Liver (tissue), 9 donors: Measurements from ENCODE around the gene HIPK3. TPM values are rescaled to one million over a fixed set of nuclear protein-coding genes. Genes with fewer than 3 reads are reported as not detected.
"Not testable (repeated sequence)": the region's sequence is repeated elsewhere in the genome, so short reads cannot be mapped to it uniquely, and the experiment has no call there.

Experiments used
- DNase-seq: peaks from one replicate; pipeline ENCODE4 v3.0.0-alpha.2; 2017; ENCODE audit warnings: low spot score
- H3K27ac ChIP-seq, 2 donors: one replicate each; pipeline ENCODE4 v1.7.0; 2013; ENCODE audit warnings: inconsistent platforms in 2 of 2, low read length in 2 of 2, control low read depth in 1 of 2, low read depth in 1 of 2, mild to moderate bottlenecking in 1 of 2
- H3K27me3 ChIP-seq, 4 donors: one replicate each; pipeline versions ENCODE4 v1.6.1 to v1.7.0; 2013; ENCODE audit warnings: low read length in 3 of 4, inconsistent platforms in 1 of 4, mild to moderate bottlenecking in 1 of 4, moderate library complexity in 1 of 4; ENCODE audit not compliant: control insufficient read depth in 4 of 4, insufficient read depth in 4 of 4
- H3K36me3 ChIP-seq, 4 donors: one replicate each; pipeline versions ENCODE4 v1.6.1 to v1.7.0; 2013; ENCODE audit warnings: low read length in 3 of 4, mild to moderate bottlenecking in 3 of 4, low read depth in 1 of 4, moderate library complexity in 1 of 4; ENCODE audit not compliant: control insufficient read depth in 4 of 4, insufficient read depth in 3 of 4
- H3K4me1 ChIP-seq, 4 donors: one replicate each; pipeline versions ENCODE4 v1.6.1 to v1.7.0; 2013; ENCODE audit warnings: low read length in 3 of 4, mild to moderate bottlenecking in 3 of 4, moderate library complexity in 1 of 4; ENCODE audit not compliant: control insufficient read depth in 4 of 4, insufficient read depth in 4 of 4
- H3K4me3 ChIP-seq, 3 donors: one replicate each; pipeline versions ENCODE4 v1.6.1 to v1.7.0; 2013; ENCODE audit warnings: low read length in 3 of 3, control low read depth in 1 of 3, low read depth in 1 of 3, mild to moderate bottlenecking in 1 of 3
- H3K9ac ChIP-seq, 2 donors: one replicate each; pipeline ENCODE4 v1.7.0; 2013; ENCODE audit warnings: low read length in 2 of 2, mild to moderate bottlenecking in 2 of 2, moderate library complexity in 2 of 2, control low read depth in 1 of 2, low read depth in 1 of 2
- H3K9me3 ChIP-seq, 4 donors: one replicate each; pipeline versions ENCODE4 v1.6.1 to v1.7.0; 2013; ENCODE audit warnings: low read length in 3 of 4; ENCODE audit not compliant: control insufficient read depth in 4 of 4
- CTCF ChIP-seq: fragments of 150-350 bp; IDR thresholded peaks from 2 replicates; pipeline ENCODE4 v1.5.1; 2017; ENCODE audit warnings: improper control_type of control experiment, low read depth, low read length; ENCODE audit not compliant: missing input control
- EGR1 ChIP-seq, 2 donors: IDR thresholded peaks; 2 replicates each; pipeline ENCODE4 v1.6.1; 2016 to 2018; ENCODE audit warnings: antibody characterized with exemption in 2 of 2, low read depth in 2 of 2
- FOXA1 ChIP-seq: IDR thresholded peaks from 2 replicates; pipeline ENCODE4 v1.6.1; 2016; ENCODE audit warnings: antibody characterized with exemption
- FOXA2 ChIP-seq: IDR thresholded peaks from 2 replicates; pipeline ENCODE4 v1.6.1; 2016; ENCODE audit warnings: antibody characterized with exemption
- HNF4G ChIP-seq: IDR thresholded peaks from 2 replicates; pipeline ENCODE4 v1.6.1; 2016; ENCODE audit warnings: antibody characterized with exemption
- MAX ChIP-seq: IDR thresholded peaks from 2 replicates; pipeline ENCODE4 v1.6.1; 2016; ENCODE audit warnings: antibody characterized with exemption
- NR2F2 ChIP-seq: IDR thresholded peaks from 2 replicates; pipeline ENCODE4 v1.6.1; 2016; ENCODE audit warnings: antibody characterized with exemption
- RAD21 ChIP-seq, 2 donors: IDR thresholded peaks; 2 replicates each; pipeline ENCODE4 v1.6.1; 2016; ENCODE audit warnings: antibody characterized with exemption in 2 of 2, mild to moderate bottlenecking in 2 of 2
- RXRA ChIP-seq, 2 donors: IDR thresholded peaks; 2 replicates each; pipeline ENCODE4 v1.6.1; 2017 to 2018; ENCODE audit warnings: antibody characterized with exemption in 2 of 2, mild to moderate bottlenecking in 1 of 2
- SP1 ChIP-seq: IDR thresholded peaks from 2 replicates; pipeline ENCODE4 v1.6.1; 2018; ENCODE audit warnings: antibody characterized with exemption, mild to moderate bottlenecking
- TAF1 ChIP-seq: conservative IDR thresholded peaks from 2 replicates; pipeline ENCODE4 v1.6.1; 2016; ENCODE audit warnings: antibody characterized with exemption, mild to moderate bottlenecking
- YY1 ChIP-seq: IDR thresholded peaks from 2 replicates; pipeline ENCODE4 v1.6.1; 2016; ENCODE audit warnings: antibody characterized with exemption, mild to moderate bottlenecking
- WGBS: extraction: QIAGEN DNeasy Blood & Tissue Kit; methylation state at CpG from one replicate; pipeline ENCODE4 v1.1.7; 2013; 5-methylcytosine and 5-hydroxymethylcytosine counted together
- polyA plus RNA-seq, 2 donors: library from polyadenylated mRNA; stranded (reverse) in 1 of 2; unstranded in 1 of 2; fragments of 200-250 nt in 1 of 2; fragments of >200 nt in 1 of 2; fragmentation: Nextera tagmentation in 1 of 2; extraction: Ambion mirVana in 1 of 2; gene quantifications; one replicate each; pipeline versions ENCODE4 v1.2.1 to v1.2.3, GENCODE V29; 2013 to 2015
- total RNA-seq, 2 donors: library from RNA; depleted of rRNA; stranded (reverse); fragments of >200 nt; gene quantifications; one replicate each; pipeline ENCODE4 v1.2.3, GENCODE V29; 2014
- TF ChIP-seq, protein P1 (sequence below): IDR thresholded peaks from 2 replicates; pipeline ENCODE4 v1.6.1; 2016; ENCODE audit warnings: antibody characterized with exemption
- TF ChIP-seq, protein P2 (sequence below): IDR thresholded peaks from 2 replicates; pipeline ENCODE4 v1.6.1; 2016; ENCODE audit warnings: antibody characterized with exemption, mild to moderate bottlenecking
- donor health status: healthy.
- donor health status: healthy.
- donor health status: healthy.
- donor health status: healthy.
- donor health status: healthy.

Gene HIPK3
- total and polyA plus RNA-seq, 4 donors = 12.0 to 67.5 (median 27.6) TPM

DNA sequence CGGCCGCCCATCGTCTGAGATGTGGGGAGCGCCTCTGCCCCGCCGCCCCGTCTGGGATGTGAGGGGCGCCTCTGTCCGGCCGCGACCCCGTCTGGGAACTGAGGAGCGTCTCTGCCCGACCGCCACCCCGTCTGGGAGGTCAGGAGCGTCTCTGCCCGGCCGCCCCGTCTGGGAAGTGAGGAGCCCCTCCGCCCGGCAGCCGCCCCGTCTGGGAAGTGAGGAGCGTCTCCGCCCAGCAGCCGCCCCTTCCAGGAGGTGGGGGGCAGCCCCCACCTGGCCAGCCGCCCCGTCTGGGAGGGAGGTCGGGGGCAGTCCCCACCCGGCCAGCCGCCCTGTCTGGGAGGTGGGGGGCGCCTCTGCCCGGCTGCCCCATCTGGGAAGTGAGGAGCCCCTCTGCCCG lies 13.5 kb upstream of the HIPK3 start:
- not testable (repeated sequence) for H3K9me3 ChIP-seq, H3K9ac ChIP-seq, H3K4me1 ChIP-seq, DNase-seq, H3K27ac ChIP-seq, H3K4me3 ChIP-seq, H3K36me3 ChIP-seq, H3K27me3 ChIP-seq
- 95% methylated on average over 31 of the region's 35 CpGs for WGBS

DNA sequence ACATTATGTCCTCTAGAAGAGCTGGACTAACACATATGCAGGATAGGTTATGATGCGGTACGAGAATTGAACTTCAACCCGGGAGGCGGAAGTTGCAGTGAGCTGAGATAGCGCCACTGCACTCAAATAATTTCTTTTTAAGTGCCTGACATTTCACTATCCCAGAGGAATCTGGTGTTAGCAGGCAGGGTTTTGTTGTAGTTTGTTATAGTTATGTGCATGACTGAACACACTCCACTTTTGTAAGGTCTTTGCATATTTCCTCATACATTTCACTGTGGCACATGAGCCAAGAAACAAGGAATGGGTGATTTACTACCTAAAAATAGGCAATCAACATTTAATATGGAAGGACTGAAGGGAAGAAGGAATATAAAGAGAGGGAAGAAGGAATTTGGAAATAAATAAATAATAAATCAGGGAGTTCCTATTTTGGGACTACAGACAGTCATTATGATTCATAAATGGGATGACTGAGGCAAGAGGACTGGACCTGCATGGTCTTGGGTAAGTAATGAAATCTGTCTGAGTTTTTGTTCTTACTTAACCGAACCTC lies 8.7 kb upstream of the HIPK3 start:
- H3K27ac ChIP-seq = no peak overlapping the region
- no peak overlapping the region for H3K4me3 ChIP-seq
- H3K4me1 ChIP-seq = no peaks in the 10 kb centered on the region
- TF ChIP-seq FOXA1 (no peak), RXRA (IDR thresholded peaks at IDR 0.05) (no peak), EGR1 (IDR thresholded peaks at IDR 0.05; ENCODE audit: low read depth in 2 of 2) (no peak), YY1 (no peak), MAX (no peak), FOXA2 (no peak), RAD21 (IDR thresholded peaks at IDR 0.05) (no peak)
- WGBS = 92% methylated on average over 6 of the region's 6 CpGs
- H3K27me3 ChIP-seq = no peaks in the 10 kb centered on the region
- no peak for DNase-seq
- H3K36me3 ChIP-seq = peaks cover 0 to 1% (median 0%) of the 10 kb centered on the region in 4 donors
- no peak overlapping the region for H3K9ac ChIP-seq
- no peaks in the 10 kb centered on the region for H3K9me3 ChIP-seq

DNA sequence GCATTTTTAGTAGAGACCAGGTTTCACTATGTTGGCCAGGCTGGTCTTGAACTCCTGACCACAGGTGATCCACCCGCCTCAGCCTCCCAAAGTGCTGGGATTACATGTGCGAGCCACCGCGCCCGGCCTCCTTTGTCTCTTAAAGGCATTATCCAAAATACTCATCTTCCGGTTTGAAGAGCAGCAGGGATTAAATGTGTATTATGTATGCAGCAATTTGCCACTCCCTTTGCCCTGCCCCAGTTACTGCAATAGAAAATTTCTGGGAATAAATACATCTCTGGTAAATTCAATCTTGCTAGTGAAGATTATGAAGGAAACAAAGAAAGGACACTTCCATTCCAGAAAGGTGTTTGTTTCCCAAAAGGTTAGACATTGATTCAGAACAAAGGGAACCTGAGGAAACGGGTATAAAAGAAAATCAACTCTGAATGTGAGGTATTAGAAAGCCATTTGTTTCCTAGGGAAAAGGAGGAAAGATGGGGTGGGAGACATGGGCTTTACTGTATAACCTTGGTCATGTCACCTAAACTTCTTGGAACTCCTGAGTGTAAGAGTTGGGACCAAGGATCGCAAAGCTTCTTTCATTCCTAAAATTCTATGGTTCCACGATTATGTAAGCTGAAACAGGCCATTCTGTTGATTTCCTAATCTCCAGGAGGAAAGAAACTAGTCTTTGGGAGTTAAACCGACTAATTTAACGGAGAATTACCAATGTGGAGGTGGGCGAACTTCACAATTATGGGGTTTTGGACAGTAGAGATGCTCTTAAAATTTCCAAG lies 959 bp upstream of the HIPK3 start:
- WGBS = 69% methylated on average over 12 of the region's 12 CpGs
- Histone ChIP-seq H3K9ac (peak overlapping the region; percentile 52 to 73), H3K27me3 (no peaks in the 10 kb centered on the region), H3K27ac (peak overlapping the region; percentile 84 to 99), H3K9me3 (no peaks in the 10 kb centered on the region), H3K4me1 (peaks cover 0 to 19% (median 12%) of the 10 kb centered on the region in 4 donors), H3K4me3 (peak overlapping the region; percentile 62 to 99 (median 65)), H3K36me3 (no peaks in the 10 kb centered on the region)
- no peak for TF ChIP-seq YY1
- TF ChIP-seq RXRA (IDR thresholded peaks at IDR 0.05) = no peak
- no peak for TF ChIP-seq MAX
- no peak for TF ChIP-seq FOXA2
- DNase-seq = no peak

DNA sequence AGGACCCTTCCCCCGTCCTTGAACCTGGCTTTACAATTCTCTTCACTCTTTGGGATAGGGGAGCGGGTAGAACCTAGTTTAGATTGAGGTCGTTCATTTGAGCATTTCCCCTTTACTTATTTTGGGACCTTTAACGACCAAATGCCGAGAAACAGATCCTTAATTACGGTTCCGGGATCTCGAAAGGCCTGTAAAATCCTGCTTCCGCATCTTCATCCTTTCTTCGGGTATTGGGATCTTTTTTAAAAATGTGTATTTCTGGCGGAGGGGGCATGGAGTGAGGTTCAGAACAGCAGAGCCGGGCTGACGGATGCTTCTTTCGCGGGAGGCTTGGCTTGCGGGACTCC lies 395 bp upstream of the HIPK3 start:
- no peaks in the 10 kb centered on the region for H3K27me3 ChIP-seq
- peaks cover 0 to 19% (median 12%) of the 10 kb centered on the region in 4 donors for H3K4me1 ChIP-seq
- H3K9ac ChIP-seq = peak overlapping the region; percentile 52 to 73
- peak; percentile 33 for DNase-seq
- H3K36me3 ChIP-seq = no peaks in the 10 kb centered on the region
- H3K9me3 ChIP-seq = no peaks in the 10 kb centered on the region
- peak overlapping the region; percentile 62 to 99 (median 65) for H3K4me3 ChIP-seq
- WGBS = 6% methylated on average over 16 of the region's 16 CpGs
- H3K27ac ChIP-seq = peak overlapping the region; percentile 84 to 99
- TF ChIP-seq HNF4G = no peak
- no peak for TF ChIP-seq TAF1
- TF ChIP-seq YY1 = no peak
- TF ChIP-seq SP1 = no peak
- no peak for TF ChIP-seq MAX
- TF ChIP-seq RAD21 (IDR thresholded peaks at IDR 0.05) = no peak
- no peak for TF ChIP-seq FOXA1
- no peak for TF ChIP-seq EGR1 (IDR thresholded peaks at IDR 0.05; ENCODE audit: low read depth in 2 of 2)
- TF ChIP-seq, protein P1, sequence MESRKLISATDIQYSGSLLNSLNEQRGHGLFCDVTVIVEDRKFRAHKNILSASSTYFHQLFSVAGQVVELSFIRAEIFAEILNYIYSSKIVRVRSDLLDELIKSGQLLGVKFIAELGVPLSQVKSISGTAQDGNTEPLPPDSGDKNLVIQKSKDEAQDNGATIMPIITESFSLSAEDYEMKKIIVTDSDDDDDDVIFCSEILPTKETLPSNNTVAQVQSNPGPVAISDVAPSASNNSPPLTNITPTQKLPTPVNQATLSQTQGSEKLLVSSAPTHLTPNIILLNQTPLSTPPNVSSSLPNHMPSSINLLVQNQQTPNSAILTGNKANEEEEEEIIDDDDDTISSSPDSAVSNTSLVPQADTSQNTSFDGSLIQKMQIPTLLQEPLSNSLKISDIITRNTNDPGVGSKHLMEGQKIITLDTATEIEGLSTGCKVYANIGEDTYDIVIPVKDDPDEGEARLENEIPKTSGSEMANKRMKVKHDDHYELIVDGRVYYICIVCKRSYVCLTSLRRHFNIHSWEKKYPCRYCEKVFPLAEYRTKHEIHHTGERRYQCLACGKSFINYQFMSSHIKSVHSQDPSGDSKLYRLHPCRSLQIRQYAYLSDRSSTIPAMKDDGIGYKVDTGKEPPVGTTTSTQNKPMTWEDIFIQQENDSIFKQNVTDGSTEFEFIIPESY = no peak
- TF ChIP-seq NR2F2 = no peak
- TF ChIP-seq, protein P2, sequence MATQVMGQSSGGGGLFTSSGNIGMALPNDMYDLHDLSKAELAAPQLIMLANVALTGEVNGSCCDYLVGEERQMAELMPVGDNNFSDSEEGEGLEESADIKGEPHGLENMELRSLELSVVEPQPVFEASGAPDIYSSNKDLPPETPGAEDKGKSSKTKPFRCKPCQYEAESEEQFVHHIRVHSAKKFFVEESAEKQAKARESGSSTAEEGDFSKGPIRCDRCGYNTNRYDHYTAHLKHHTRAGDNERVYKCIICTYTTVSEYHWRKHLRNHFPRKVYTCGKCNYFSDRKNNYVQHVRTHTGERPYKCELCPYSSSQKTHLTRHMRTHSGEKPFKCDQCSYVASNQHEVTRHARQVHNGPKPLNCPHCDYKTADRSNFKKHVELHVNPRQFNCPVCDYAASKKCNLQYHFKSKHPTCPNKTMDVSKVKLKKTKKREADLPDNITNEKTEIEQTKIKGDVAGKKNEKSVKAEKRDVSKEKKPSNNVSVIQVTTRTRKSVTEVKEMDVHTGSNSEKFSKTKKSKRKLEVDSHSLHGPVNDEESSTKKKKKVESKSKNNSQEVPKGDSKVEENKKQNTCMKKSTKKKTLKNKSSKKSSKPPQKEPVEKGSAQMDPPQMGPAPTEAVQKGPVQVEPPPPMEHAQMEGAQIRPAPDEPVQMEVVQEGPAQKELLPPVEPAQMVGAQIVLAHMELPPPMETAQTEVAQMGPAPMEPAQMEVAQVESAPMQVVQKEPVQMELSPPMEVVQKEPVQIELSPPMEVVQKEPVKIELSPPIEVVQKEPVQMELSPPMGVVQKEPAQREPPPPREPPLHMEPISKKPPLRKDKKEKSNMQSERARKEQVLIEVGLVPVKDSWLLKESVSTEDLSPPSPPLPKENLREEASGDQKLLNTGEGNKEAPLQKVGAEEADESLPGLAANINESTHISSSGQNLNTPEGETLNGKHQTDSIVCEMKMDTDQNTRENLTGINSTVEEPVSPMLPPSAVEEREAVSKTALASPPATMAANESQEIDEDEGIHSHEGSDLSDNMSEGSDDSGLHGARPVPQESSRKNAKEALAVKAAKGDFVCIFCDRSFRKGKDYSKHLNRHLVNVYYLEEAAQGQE = no peak
- no peak for TF ChIP-seq CTCF
